H1 (cell line): ENCODE results near the gene RTN4IP1. TPM values are rescaled to one million over a fixed set of nuclear protein-coding genes. Genes with fewer than 3 reads are reported as not detected.

Experiments used
- CTCF ChIA-PET: fragments of 300-600 bp; sonication (Branson Sonifier 250); formaldehyde crosslinking; loops from one replicate; lab custom pipeline; 2021; ENCODE audit not compliant: partially characterized antibody; lab: Charles Lee
- POLR2A ChIA-PET: fragments of 300-600 bp; sonication (Branson Sonifier 250); formaldehyde crosslinking; loops from one replicate; lab custom pipeline; 2021; ENCODE audit warnings: inconsistent platforms; ENCODE audit not compliant: partially characterized antibody; lab: Charles Lee
- DNase-seq, 2 experiments: peaks; one replicate each; pipeline versions ENCODE4 v3.0.0 to v3.0.0-alpha.2; 2010 to 2022; ENCODE audit warnings: low spot score in 2 of 2, low read depth in 1 of 2, mixed read lengths in 1 of 2
- FAIRE-seq: peaks from 2 replicates; lab custom pipeline; 2011; peaks lifted over from hg19 to GRCh38; lab: Jason Lieb, UNC
- H2AFZ ChIP-seq: 2 replicates; pipeline ENCODE4 v1.8.1; 2012; ENCODE audit warnings: low read length, inconsistent platforms
- H2AK5ac ChIP-seq: 2 replicates; pipeline ENCODE4 v1.6.1; 2013; ENCODE audit warnings: low read depth, low read length
- H2BK120ac ChIP-seq: replicated peaks from 2 replicates; pipeline ENCODE3; 2013; ENCODE audit warnings: low read depth, low read length, inconsistent platforms
- H2BK12ac ChIP-seq: 2 replicates; pipeline ENCODE4 v1.6.1; 2013; ENCODE audit warnings: low read depth, low read length
- H2BK15ac ChIP-seq: 2 replicates; pipeline ENCODE4 v1.6.1; 2013; ENCODE audit warnings: low read length
- H2BK20ac ChIP-seq: 2 replicates; pipeline ENCODE4 v1.6.1; 2013; ENCODE audit warnings: low read length
- H2BK5ac ChIP-seq: 2 replicates; pipeline ENCODE4 v1.6.1; 2013; ENCODE audit warnings: low read depth, low read length
- H3K14ac ChIP-seq: 2 replicates; pipeline ENCODE4 v1.6.1; 2013; ENCODE audit warnings: inconsistent platforms; ENCODE audit not compliant: insufficient read length
- H3K18ac ChIP-seq: 2 replicates; pipeline ENCODE4 v1.6.1; 2013; ENCODE audit warnings: low read length; ENCODE audit errors: extremely low read depth
- H3K23ac ChIP-seq: 2 replicates; pipeline ENCODE4 v1.6.1; 2013; ENCODE audit warnings: inconsistent platforms; ENCODE audit not compliant: insufficient read length
- H3K23me2 ChIP-seq: 2 replicates; pipeline ENCODE4 v1.6.1; 2013; ENCODE audit warnings: low read depth, low read length
- H3K27ac ChIP-seq: 2 replicates; pipeline ENCODE4 v1.6.1; 2011; ENCODE audit warnings: low read depth, low read length, inconsistent platforms
- H3K27me3 ChIP-seq, 4 experiments: replicated peaks in 1 of 4; 1 replicate in 1 of 4; 2 replicates in 3 of 4; pipeline versions ENCODE4 v1.6.1 to v1.8.1; 2011 to 2013; ENCODE audit warnings: low read length in 3 of 4, mild to moderate bottlenecking in 3 of 4, inconsistent platforms in 2 of 4, mixed read lengths in 2 of 4, moderate library complexity in 1 of 4; ENCODE audit not compliant: control insufficient read depth in 3 of 4, insufficient read depth in 3 of 4; ENCODE audit errors: extremely low read depth in 1 of 4
- H3K36me3 ChIP-seq, 4 experiments: 2 replicates each; pipeline versions ENCODE4 v1.6.1 to v1.8.1; 2011 to 2013; ENCODE audit warnings: mild to moderate bottlenecking in 4 of 4, low read length in 3 of 4, moderate library complexity in 2 of 4, control low read depth in 1 of 4, inconsistent platforms in 1 of 4; ENCODE audit not compliant: insufficient read depth in 4 of 4, control insufficient read depth in 2 of 4
- H3K4ac ChIP-seq: replicated peaks from 2 replicates; pipeline ENCODE3; 2013; ENCODE audit warnings: low read length, low read depth, mixed read lengths, inconsistent platforms; ENCODE audit not compliant: insufficient read length
- H3K4me1 ChIP-seq, 4 experiments: replicated peaks in 1 of 4; 1 replicate in 1 of 4; 2 replicates in 3 of 4; pipeline versions ENCODE4 v1.6.1 to v1.8.1; 2011 to 2013; ENCODE audit warnings: low read length in 3 of 4, inconsistent platforms in 2 of 4, mixed read lengths in 1 of 4; ENCODE audit not compliant: insufficient read depth in 4 of 4, control insufficient read depth in 3 of 4
- H3K4me2 ChIP-seq, 2 experiments: 2 replicates each; pipeline versions ENCODE4 v1.6.1 to v1.8.1; 2011 to 2013; ENCODE audit warnings: low read depth in 2 of 2, low read length in 2 of 2, control low read depth in 1 of 2, inconsistent platforms in 1 of 2, mild to moderate bottlenecking in 1 of 2; ENCODE audit not compliant: insufficient read depth in 1 of 2
- H3K4me3 ChIP-seq, 4 experiments: fragments of 200-600, 300-600 bp in 1 of 4; sonication (generic), shearing (Covaris generic), sonication (Bioruptor Twin) in 1 of 4; 2 replicates each; pipeline versions ENCODE4 v1.5.1 to v1.8.1; 2011 to 2016; ENCODE audit warnings: low read length in 4 of 4, low read depth in 3 of 4, control low read depth in 2 of 4, inconsistent platforms in 2 of 4, mild to moderate bottlenecking in 2 of 4, mixed read lengths in 1 of 4, moderate library complexity in 1 of 4; ENCODE audit not compliant: insufficient read depth in 2 of 4; ENCODE audit errors: extremely low read depth in 1 of 4
- H3K56ac ChIP-seq: replicated peaks from 2 replicates; pipeline ENCODE3; 2013; ENCODE audit warnings: low read depth, mild to moderate bottlenecking, mixed read lengths, low read length, inconsistent platforms; ENCODE audit not compliant: insufficient read length
- H3K79me1 ChIP-seq: 2 replicates; pipeline ENCODE4 v1.6.1; 2013; ENCODE audit warnings: low read depth, low read length, control low read depth
- H3K79me2 ChIP-seq, 2 experiments: 2 replicates each; pipeline versions ENCODE4 v1.6.1 to v1.8.1; 2012 to 2013; ENCODE audit warnings: low read length in 2 of 2, mild to moderate bottlenecking in 2 of 2, inconsistent platforms in 1 of 2; ENCODE audit not compliant: insufficient read depth in 2 of 2, control insufficient read depth in 1 of 2
- H3K9ac ChIP-seq, 4 experiments: replicated peaks in 1 of 4; 1 replicate in 1 of 4; 2 replicates in 3 of 4; pipeline versions ENCODE4 v1.6.1 to v1.8.1; 2011 to 2013; ENCODE audit warnings: low read depth in 3 of 4, low read length in 3 of 4, control low read depth in 2 of 4, mild to moderate bottlenecking in 2 of 4, moderate library complexity in 2 of 4, inconsistent platforms in 1 of 4; ENCODE audit errors: extremely low read depth in 1 of 4
- H3K9me3 ChIP-seq, 2 experiments: 2 replicates each; pipeline versions ENCODE4 v1.6.1 to v1.8.1; 2012 to 2013; ENCODE audit warnings: mild to moderate bottlenecking in 2 of 2, moderate library complexity in 2 of 2, control low read depth in 1 of 2, inconsistent platforms in 1 of 2, low read depth in 1 of 2, low read length in 1 of 2, mixed read lengths in 1 of 2; ENCODE audit not compliant: insufficient read depth in 2 of 2
- H4K20me1 ChIP-seq, 2 experiments: replicated peaks in 1 of 2; 2 replicates each; pipeline versions ENCODE3 to v1.8.1; 2011 to 2013; ENCODE audit warnings: inconsistent platforms in 2 of 2, low read length in 2 of 2, mild to moderate bottlenecking in 1 of 2; ENCODE audit not compliant: insufficient read depth in 2 of 2, control insufficient read depth in 1 of 2
- H4K5ac ChIP-seq: 2 replicates; pipeline ENCODE4 v1.6.1; 2013; ENCODE audit warnings: low read length, low read depth, mixed read lengths, inconsistent platforms; ENCODE audit not compliant: insufficient read length
- H4K8ac ChIP-seq: 2 replicates; pipeline ENCODE4 v1.8.0; 2013; ENCODE audit warnings: mild to moderate bottlenecking, moderate library complexity, low read length, inconsistent platforms; ENCODE audit not compliant: insufficient read depth; ENCODE audit errors: extremely low read depth
- H4K91ac ChIP-seq: replicated peaks from 2 replicates; pipeline ENCODE3; 2013; ENCODE audit warnings: low read length, mixed read lengths, inconsistent platforms; ENCODE audit not compliant: insufficient read length
- FOSL1 ChIP-seq: IDR thresholded peaks from 2 replicates; pipeline ENCODE4 v1.6.1; 2011; ENCODE audit warnings: mild to moderate bottlenecking, low read depth, low read length, moderate library complexity; ENCODE audit not compliant: insufficient read depth
- TBP ChIP-seq: IDR thresholded peaks from 2 replicates; pipeline ENCODE4 v1.6.1; 2011; ENCODE audit warnings: low read depth, low read length, improper control_type of control experiment
- WGBS, 2 experiments: shearing (Covaris generic) in 1 of 2; methylation state at CpG; one replicate each; pipeline versions ENCODE4 v1.1.6 to v1.1.7; 2013 to 2015; ENCODE audit warnings: low lambda C conversion rate in 2 of 2, mixed read lengths in 2 of 2, inconsistent platforms in 1 of 2, low coverage in 1 of 2, missing lambda C conversion rate in 1 of 2; ENCODE audit not compliant: insufficient replicate concordance in 2 of 2, insufficient coverage in 1 of 2, insufficient read length in 1 of 2; ENCODE audit errors: extremely low coverage in 1 of 2, missing lambda C conversion rate in 1 of 2; 5-methylcytosine and 5-hydroxymethylcytosine counted together
- polyA plus RNA-seq, 7 experiments: library from polyadenylated mRNA; depleted of rRNA in 3 of 7; stranded (reverse) in 5 of 7; unstranded in 2 of 7; fragments of >200 nt in 5 of 7; fragments of 200-250 nt in 2 of 7; gene quantifications; 1 replicate in 5 of 7; 2 replicates in 1 of 7; 4 replicates in 1 of 7; pipeline versions ENCODE4 v1.2.1 to v1.2.3, GENCODE V29; 2011 to 2013; ENCODE audit warnings: missing spikeins in 2 of 7, mixed read lengths in 2 of 7
- total RNA-seq: library from RNA; stranded (reverse); fragmentation: NEBNext Ultra II Directional; extraction: Animal tissue kit (Norgen Biotek cat#: 25700); gene quantifications from 2 replicates; pipeline ENCODE4 v1.2.1, GENCODE V29; 2021

Gene RTN4IP1
- total and polyA plus RNA-seq, 2 of the 8 experiments (the other 6 are each of a cell fraction or from before 2014, with no cell fraction given): 14.6 to 19.5 TPM

DNA sequence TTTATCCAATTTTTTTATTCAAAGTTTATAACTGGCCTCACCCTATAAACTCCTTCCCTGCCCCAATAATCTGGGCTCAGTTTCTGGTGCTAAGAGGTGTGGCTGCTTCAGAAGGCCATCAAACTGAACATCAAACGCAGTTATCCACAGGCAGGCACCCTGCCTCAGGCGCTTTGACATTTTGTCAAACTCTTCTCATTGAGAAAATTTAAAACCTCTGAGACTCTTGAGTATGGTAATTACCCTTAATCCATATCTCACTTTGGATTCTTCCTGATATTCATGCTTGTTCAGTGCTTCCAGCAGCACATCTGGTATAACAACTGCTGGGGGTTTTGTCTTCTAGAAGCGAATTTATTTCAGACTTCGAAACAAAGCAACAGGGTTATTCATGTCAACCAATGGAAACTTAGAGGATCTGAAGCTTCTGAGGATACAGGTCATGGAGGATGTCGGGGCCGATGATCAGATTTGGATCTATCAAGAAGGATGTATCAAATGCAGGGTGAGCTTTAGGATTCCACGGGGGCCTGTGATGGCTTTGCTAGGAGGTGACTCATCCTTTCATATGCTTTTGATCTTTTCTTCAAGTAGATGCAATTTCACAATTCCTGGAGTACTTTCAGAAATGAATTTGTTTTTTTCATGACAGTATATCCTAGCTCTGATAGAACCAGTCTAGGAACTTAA lies 68.2 kb downstream of the RTN4IP1 start:
- Histone ChIP-seq H3K4me1 (peaks cover 0 to 10% (median 5%) of the 10 kb centered on the region in 4 experiments; a peak in 3 of 7 replicates), H3K79me1 (no peaks in the 10 kb centered on the region), H4K5ac (no peak overlapping the region), H3K4me3 (no peak overlapping the region), H3K23ac (no peak overlapping the region), H3K9me3 (no peaks in the 10 kb centered on the region), H2BK5ac (no peak overlapping the region), H3K79me2 (no peaks in the 10 kb centered on the region), H3K18ac (no peak overlapping the region), H2BK15ac (no peak overlapping the region), H3K36me3 (no peaks in the 10 kb centered on the region; a peak in 1 of 8 replicates), H2BK120ac (no peak overlapping the region), H3K27me3 (no peaks in the 10 kb centered on the region), H3K23me2 (no peaks in the 10 kb centered on the region; the same call in 1 of the 2 replicates), H3K9ac (no peak overlapping the region), H2BK12ac (no peak overlapping the region), H2AK5ac (no peak overlapping the region), H4K8ac (no peak overlapping the region), H3K56ac (no peak overlapping the region), H3K27ac (no peak overlapping the region), H2BK20ac (no peak overlapping the region), H3K14ac (no peak overlapping the region), H4K20me1 (no peaks in the 10 kb centered on the region), H2AFZ (no peak overlapping the region), H3K4ac (no peak overlapping the region), H3K4me2 (no peak overlapping the region), H4K91ac (no peak overlapping the region)
- FAIRE-seq: no peak
- no peak for DNase-seq
- 93% methylated on average over 7 of the region's 7 CpGs; no CpG with 5 or more reads in 1 of the 2 experiments for WGBS, 2 experiments
- ChIA-PET CTCF (interaction anchor here (0.5 to 4.9 kb wide), 6 partner anchors 9 to 116 kb away, joined by 3 to 29 read pairs (median 7); no protein-coding TSS in a partner anchor), POLR2A (interaction anchor here (1.0 kb wide), 1 partner anchor 10 kb away, joined by 6 read pairs; no protein-coding TSS in a partner anchor)
- TF ChIP-seq TBP (no peak), FOSL1 (no peak)
